Stomach (tissue), 4 donors: ENCODE measurements around the gene STAT6.

Experiments
- CTCF ChIP-seq, 7 experiments: fragments of 450-650 bp in 4 of 7; fragments of 200-600 bp in 3 of 7; sonication (generic) in 3 of 7; IDR thresholded peaks; one replicate each; pipeline ENCODE4 v1.5.1; 2016 to 2019; ENCODE audit warnings: antibody characterized with exemption in 7 of 7, control low read depth in 2 of 7, mild to moderate bottlenecking in 1 of 7
- EP300 ChIP-seq: sonication (generic); formaldehyde crosslinking; IDR thresholded peaks from one replicate; pipeline ENCODE4 v1.6.1; 2017; ENCODE audit warnings: antibody characterized with exemption
- POLR2A ChIP-seq, 4 donors: fragments of 450-650 bp; IDR thresholded peaks; one replicate each; pipeline ENCODE4 v1.6.1; 2016; ENCODE audit warnings: antibody characterized with exemption in 4 of 4, control low read depth in 2 of 4, mild to moderate bottlenecking in 1 of 4, moderate library complexity in 1 of 4
- POLR2AphosphoS5 ChIP-seq, 3 donors: sonication (generic); formaldehyde crosslinking; IDR thresholded peaks; one replicate each; pipeline ENCODE4 v1.6.1; 2016; ENCODE audit warnings: antibody characterized with exemption in 3 of 3

DNA sequence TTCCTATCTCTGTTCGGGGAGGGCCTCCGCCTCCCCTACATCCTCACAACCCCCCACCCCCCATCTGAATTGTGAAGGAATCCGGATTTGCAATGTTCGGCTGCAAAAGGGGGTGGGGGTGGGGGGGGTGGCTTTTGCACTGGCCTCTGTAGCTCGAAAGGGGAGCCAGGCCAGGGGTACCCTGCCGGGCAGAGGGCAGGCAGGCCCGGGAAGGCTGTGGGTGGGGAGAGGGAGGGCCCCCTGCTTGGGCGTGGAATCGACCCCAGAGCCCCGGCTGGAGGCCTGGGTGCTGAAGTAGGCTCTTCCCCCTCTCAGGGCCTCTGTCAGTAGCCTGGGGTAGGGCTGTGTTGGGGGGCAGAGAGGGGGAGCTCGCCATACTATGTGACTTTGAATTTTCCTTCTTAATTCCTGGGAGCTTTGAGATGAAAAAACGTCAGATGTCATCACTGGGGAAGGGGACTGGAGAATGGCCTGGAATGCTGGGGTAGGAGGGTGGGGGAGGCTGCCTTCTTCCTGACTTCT lies 18.2 kb upstream of the STAT6 start:
- TF ChIP-seq CTCF (IDR thresholded peaks at IDR 0.05) = no peak
- TF ChIP-seq EP300 = no peak
- TF ChIP-seq POLR2AphosphoS5 (IDR thresholded peaks at IDR 0.05) = no peak
- TF ChIP-seq POLR2A (IDR thresholded peaks at IDR 0.05) = no peak
